Peyer's patch (tissue), 4 donors: Measurements from ENCODE around the gene ASAP2.

Experiments
- POLR2A ChIP-seq, 2 donors: fragments of 450-650 bp; IDR thresholded peaks; one replicate each; pipeline ENCODE4 v1.5.1; 2017; ENCODE audit warnings: antibody characterized with exemption in 2 of 2, mild to moderate bottlenecking in 2 of 2, moderate library complexity in 2 of 2
- TF ChIP-seq, protein P1 (sequence below), 6 experiments: fragments of 450-650 bp in 4 of 6; fragments of 200-600 bp in 2 of 6; sonication (generic) in 1 of 6; IDR thresholded peaks; one replicate each; pipeline ENCODE4 v1.5.1; 2017 to 2019; ENCODE audit warnings: antibody characterized with exemption in 6 of 6, mild to moderate bottlenecking in 3 of 6, moderate library complexity in 1 of 6

DNA sequence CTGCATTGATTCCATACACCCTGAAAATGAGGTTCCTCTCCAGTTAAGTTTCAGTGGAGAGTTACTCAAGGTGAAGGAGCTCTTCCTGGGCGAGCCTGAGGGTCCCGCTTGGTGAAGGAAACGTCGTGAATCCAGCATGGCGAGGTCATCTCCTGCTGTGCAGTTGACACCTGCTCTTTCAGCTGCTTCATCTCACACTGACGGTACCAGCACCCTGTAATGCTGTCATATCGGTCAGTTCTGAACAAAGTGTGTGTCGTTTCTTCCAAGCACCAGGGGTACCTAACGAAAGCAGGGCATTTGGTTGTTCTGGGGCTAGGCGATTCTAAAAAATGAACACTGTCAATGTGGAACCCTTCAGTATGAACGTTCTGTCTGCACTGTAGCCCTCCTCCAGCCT, 164.1 kb downstream of the ASAP2 start:
- TF ChIP-seq, protein P1, sequence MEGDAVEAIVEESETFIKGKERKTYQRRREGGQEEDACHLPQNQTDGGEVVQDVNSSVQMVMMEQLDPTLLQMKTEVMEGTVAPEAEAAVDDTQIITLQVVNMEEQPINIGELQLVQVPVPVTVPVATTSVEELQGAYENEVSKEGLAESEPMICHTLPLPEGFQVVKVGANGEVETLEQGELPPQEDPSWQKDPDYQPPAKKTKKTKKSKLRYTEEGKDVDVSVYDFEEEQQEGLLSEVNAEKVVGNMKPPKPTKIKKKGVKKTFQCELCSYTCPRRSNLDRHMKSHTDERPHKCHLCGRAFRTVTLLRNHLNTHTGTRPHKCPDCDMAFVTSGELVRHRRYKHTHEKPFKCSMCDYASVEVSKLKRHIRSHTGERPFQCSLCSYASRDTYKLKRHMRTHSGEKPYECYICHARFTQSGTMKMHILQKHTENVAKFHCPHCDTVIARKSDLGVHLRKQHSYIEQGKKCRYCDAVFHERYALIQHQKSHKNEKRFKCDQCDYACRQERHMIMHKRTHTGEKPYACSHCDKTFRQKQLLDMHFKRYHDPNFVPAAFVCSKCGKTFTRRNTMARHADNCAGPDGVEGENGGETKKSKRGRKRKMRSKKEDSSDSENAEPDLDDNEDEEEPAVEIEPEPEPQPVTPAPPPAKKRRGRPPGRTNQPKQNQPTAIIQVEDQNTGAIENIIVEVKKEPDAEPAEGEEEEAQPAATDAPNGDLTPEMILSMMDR (IDR thresholded peaks at IDR 0.05), result no peak
- TF ChIP-seq POLR2A (IDR thresholded peaks at IDR 0.05), result no peak
